ENCODE data around the gene PSME4. TPM values are rescaled to one million over a fixed set of nuclear protein-coding genes. Genes with fewer than 3 reads are reported as not detected.
A peak's percentile ranks its signal among the peaks of the same experiment; 100 is the strongest.

PSME4 gene
- total and polyA plus RNA-seq, 2 of the 13 experiments (the other 11 are each of a cell fraction or from before 2014, with no cell fraction given), result 52.1 to 77.8 TPM

GRCh38 chr2:53970724-53971602 is at the start of gene PSME4 (continued):
- TF ChIP-seq PHF20 (CRISPR knock-in tag; IDR thresholded peaks at IDR 0.05) (peak; percentile 85), ZBTB39 (CRISPR knock-in tag; IDR thresholded peaks at IDR 0.05) (peak; percentile 50; the same call in 1 of the 2 replicates), ZFP41 (CRISPR knock-in tag; IDR thresholded peaks at IDR 0.05; ENCODE audit: borderline replicate concordance) (0 out of 2 replicates have a peak, but pooled peaks have one; percentile 66), CSRNP2 (CRISPR knock-in tag; conservative IDR thresholded peaks at IDR 0.05; ENCODE audit: low read depth) (no peak), AGO2 (optimal IDR thresholded peaks at IDR 0.05; ENCODE audit: low read depth, low read length) (peak; percentile 45), DNMT1 (CRISPR knock-in tag; IDR thresholded peaks at IDR 0.05) (peak; percentile 68; the same call in 1 of the 2 replicates), ZNF614 (CRISPR knock-in tag; IDR thresholded peaks at IDR 0.05; ENCODE audit: borderline replicate concordance) (peak; percentile 65; the same call in 1 of the 2 replicates), FOXK2 (IDR thresholded peaks at IDR 0.05) (no peak), ZNF646 (CRISPR knock-in tag; IDR thresholded peaks at IDR 0.05) (no peak), MBNL3 (CRISPR knock-in tag; conservative IDR thresholded peaks at IDR 0.05) (no peak), ZBTB42 (CRISPR knock-in tag; IDR thresholded peaks at IDR 0.05) (0 out of 2 replicates have a peak, but pooled peaks have one; percentile 75), ELK4 (CRISPR knock-in tag; IDR thresholded peaks at IDR 0.05; ENCODE audit: borderline replicate concordance) (no peak; the same call in 1 of the 2 replicates), FOSL2 (CRISPR knock-in tag; IDR thresholded peaks at IDR 0.05) (peak; percentile 53), TCF7L2 (IDR thresholded peaks at IDR 0.05; ENCODE audit: low read depth, low read length) (no peak), TSC22D2 (CRISPR knock-in tag; IDR thresholded peaks at IDR 0.05; ENCODE audit: borderline replicate concordance) (no peak; the same call in 1 of the 2 replicates), RBFOX2 (IDR thresholded peaks at IDR 0.05; ENCODE audit: low read depth, low read length) (peak; percentile 95)

Measured in HepG2 (cell line).